Endodermal cell (in vitro differentiated cells): ENCODE measurements around the gene GABPA. TPM values are rescaled to one million over a fixed set of nuclear protein-coding genes. Genes with fewer than 3 reads are reported as not detected.

Source experiments
- DNase-seq: peaks from one replicate; pipeline ENCODE4 v3.0.0-alpha.2; 2017
- H3K27ac ChIP-seq: 2 replicates; pipeline ENCODE4 v1.5.1; 2013; ENCODE audit warnings: mild to moderate bottlenecking, low read depth, low read length, moderate library complexity
- H3K27me3 ChIP-seq: 2 replicates; pipeline ENCODE4 v1.6.1; 2013; ENCODE audit warnings: mild to moderate bottlenecking, low read length, moderate library complexity; ENCODE audit not compliant: insufficient read depth, control insufficient read depth, poor library complexity, severe bottlenecking
- H3K36me3 ChIP-seq: 2 replicates; pipeline ENCODE4 v1.7.0; 2013; ENCODE audit warnings: mild to moderate bottlenecking, low read length, moderate library complexity; ENCODE audit not compliant: control insufficient read depth, insufficient read depth
- H3K4me1 ChIP-seq: one replicate; pipeline ENCODE4 v1.7.0; 2013; ENCODE audit warnings: low read length; ENCODE audit not compliant: control insufficient read depth, insufficient read depth
- H3K4me3 ChIP-seq: 2 replicates; pipeline ENCODE4 v1.5.1; 2013; ENCODE audit warnings: mild to moderate bottlenecking, low read length, moderate library complexity
- H3K9ac ChIP-seq: 2 replicates; pipeline ENCODE4 v1.6.1; 2013; ENCODE audit warnings: mild to moderate bottlenecking, low read length, moderate library complexity; ENCODE audit not compliant: poor library complexity, severe bottlenecking; ENCODE audit errors: extremely low read depth
- H3K9me3 ChIP-seq: 2 replicates; pipeline ENCODE4 v1.6.1; 2013; ENCODE audit warnings: mild to moderate bottlenecking, low read length, moderate library complexity; ENCODE audit not compliant: control insufficient read depth
- H3K27ac Mint-ChIP-seq: 2 replicates; pipeline ENCODE4 v1.8.0; 2020; ENCODE audit warnings: mixed read lengths
- H3K27me3 Mint-ChIP-seq: 2 replicates; pipeline ENCODE4 v1.8.0; 2021; ENCODE audit warnings: mild to moderate bottlenecking, mixed read lengths; ENCODE audit not compliant: insufficient read depth
- H3K36me3 Mint-ChIP-seq: 2 replicates; pipeline ENCODE4 v1.8.0; 2020; ENCODE audit warnings: low read depth, mixed read lengths
- H3K4me1 Mint-ChIP-seq: 2 replicates; pipeline ENCODE4 v1.8.0; 2020; ENCODE audit warnings: mixed read lengths
- H3K4me3 Mint-ChIP-seq: 2 replicates; pipeline ENCODE4 v1.8.0; 2020; ENCODE audit warnings: mild to moderate bottlenecking, moderate library complexity, mixed read lengths
- H3K9me3 Mint-ChIP-seq: 2 replicates; pipeline ENCODE4 v1.8.0; 2020; ENCODE audit warnings: mild to moderate bottlenecking, mixed read lengths
- WGBS, 2 experiments: methylation state at CpG; one replicate each; pipeline versions ENCODE4 v1.1.5 to v1.1.7; 2013; ENCODE audit warnings: missing lambda C conversion rate in 2 of 2, mixed read lengths in 1 of 2; ENCODE audit not compliant: insufficient coverage in 1 of 2, insufficient read length in 1 of 2; 5-methylcytosine and 5-hydroxymethylcytosine counted together
- total RNA-seq, 2 donors: library from RNA; stranded (reverse); fragmentation: NEBNext Ultra II Directional in 1 of 2; extraction: Animal tissue kit (Norgen Biotek cat#: 25700) in 1 of 2; gene quantifications; 2 replicates in 1 of 2; 3 replicates in 1 of 2; pipeline ENCODE4 v1.2.1, GENCODE V29; 2021
- TF ChIP-seq, protein P1 (sequence below): fragments of 200-600 bp; sonication (generic); conservative IDR thresholded peaks from 2 replicates; pipeline ENCODE4 v1.5.0; 2021; ENCODE audit warnings: antibody characterized with exemption, mild to moderate bottlenecking

The GABPA gene
- total RNA-seq, 2 donors from 2014 or later: 30.4 to 35.3 TPM

DNA sequence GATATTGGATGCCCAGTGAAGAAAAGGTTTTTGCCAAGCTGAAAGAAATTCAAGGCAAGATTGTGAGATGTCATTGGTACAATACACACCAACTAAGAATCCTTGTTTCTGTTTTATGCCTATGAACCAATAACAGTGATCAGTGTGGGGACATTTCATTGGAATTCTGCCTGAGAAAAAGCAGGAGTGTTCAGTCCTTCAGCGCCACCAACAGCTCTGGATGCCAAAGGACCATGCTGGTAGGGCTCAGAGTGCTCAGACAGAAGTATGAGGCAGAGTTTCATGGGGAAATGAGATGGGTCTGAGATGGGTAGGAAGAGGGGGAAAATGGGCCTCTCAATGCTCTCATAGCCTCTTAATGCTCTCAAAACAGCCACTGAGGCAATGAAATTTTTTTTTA lies 56.5 kb downstream of the GABPA start:
- H3K27ac Mint-ChIP-seq: no peak overlapping the region
- H3K9me3 ChIP-seq: no peaks in the 10 kb centered on the region
- H3K27me3 ChIP-seq: no peaks in the 10 kb centered on the region
- 80 to 100% methylated on average over 1 of the region's 1 CpG for WGBS, 2 experiments
- no peaks in the 10 kb centered on the region for H3K36me3 ChIP-seq
- H3K9me3 Mint-ChIP-seq: no peaks in the 10 kb centered on the region
- no peak overlapping the region for H3K9ac ChIP-seq
- no peak for DNase-seq
- H3K4me1 Mint-ChIP-seq: peaks cover 8% of the 10 kb centered on the region
- TF ChIP-seq, protein P1, sequence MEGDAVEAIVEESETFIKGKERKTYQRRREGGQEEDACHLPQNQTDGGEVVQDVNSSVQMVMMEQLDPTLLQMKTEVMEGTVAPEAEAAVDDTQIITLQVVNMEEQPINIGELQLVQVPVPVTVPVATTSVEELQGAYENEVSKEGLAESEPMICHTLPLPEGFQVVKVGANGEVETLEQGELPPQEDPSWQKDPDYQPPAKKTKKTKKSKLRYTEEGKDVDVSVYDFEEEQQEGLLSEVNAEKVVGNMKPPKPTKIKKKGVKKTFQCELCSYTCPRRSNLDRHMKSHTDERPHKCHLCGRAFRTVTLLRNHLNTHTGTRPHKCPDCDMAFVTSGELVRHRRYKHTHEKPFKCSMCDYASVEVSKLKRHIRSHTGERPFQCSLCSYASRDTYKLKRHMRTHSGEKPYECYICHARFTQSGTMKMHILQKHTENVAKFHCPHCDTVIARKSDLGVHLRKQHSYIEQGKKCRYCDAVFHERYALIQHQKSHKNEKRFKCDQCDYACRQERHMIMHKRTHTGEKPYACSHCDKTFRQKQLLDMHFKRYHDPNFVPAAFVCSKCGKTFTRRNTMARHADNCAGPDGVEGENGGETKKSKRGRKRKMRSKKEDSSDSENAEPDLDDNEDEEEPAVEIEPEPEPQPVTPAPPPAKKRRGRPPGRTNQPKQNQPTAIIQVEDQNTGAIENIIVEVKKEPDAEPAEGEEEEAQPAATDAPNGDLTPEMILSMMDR: no peak
- no peak overlapping the region for H3K4me3 Mint-ChIP-seq
- no peaks in the 10 kb centered on the region for H3K4me1 ChIP-seq
- no peaks in the 10 kb centered on the region for H3K27me3 Mint-ChIP-seq
- H3K27ac ChIP-seq: no peak overlapping the region
- H3K4me3 ChIP-seq: no peak overlapping the region
- H3K36me3 Mint-ChIP-seq: no peaks in the 10 kb centered on the region

DNA sequence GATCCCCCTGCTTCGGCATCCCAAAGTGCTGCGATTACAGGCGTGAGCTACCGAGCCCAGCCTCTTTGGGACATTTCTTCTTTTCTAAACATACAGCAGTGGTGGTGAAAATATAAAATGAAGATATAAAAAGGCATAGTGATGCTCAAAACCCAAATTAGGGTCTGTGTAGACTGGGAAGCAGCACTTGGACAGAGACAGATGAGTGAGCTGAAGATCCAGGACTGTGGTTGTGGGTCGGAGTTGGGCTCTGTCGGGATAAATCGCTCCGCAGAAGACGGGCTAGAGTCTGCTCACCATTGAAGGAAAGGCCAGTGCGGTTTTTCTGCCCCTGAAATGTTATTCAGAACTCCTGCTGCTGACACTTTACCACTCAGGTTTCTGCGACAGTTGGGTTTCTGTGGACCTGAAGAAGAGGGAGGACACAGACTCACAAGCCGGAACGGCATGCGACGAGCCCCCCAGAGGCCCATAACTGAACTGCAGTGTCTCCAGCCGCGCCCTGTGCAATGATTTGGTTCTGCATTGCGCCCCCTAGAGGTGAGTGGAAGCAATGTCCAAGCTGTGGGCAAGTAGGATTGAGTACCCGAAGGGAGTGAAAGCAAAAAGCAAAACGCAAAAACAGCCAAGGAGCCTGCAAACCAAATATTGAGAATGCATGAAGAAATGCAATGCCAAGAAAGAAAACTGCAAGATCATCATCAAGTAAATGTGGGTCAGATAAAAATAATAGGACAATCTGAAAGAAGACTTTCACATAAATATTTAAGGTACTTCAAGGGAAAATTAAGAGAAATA lies 66.6 kb downstream of the GABPA start:
- no peak overlapping the region for H3K27ac Mint-ChIP-seq
- H3K27ac ChIP-seq: no peak overlapping the region
- peaks cover 1% of the 10 kb centered on the region for H3K4me1 Mint-ChIP-seq
- no peaks in the 10 kb centered on the region for H3K9me3 Mint-ChIP-seq
- no peaks in the 10 kb centered on the region for H3K27me3 ChIP-seq
- TF ChIP-seq, protein P1: peak; percentile 100
- H3K4me1 ChIP-seq: no peaks in the 10 kb centered on the region
- H3K36me3 ChIP-seq: no peaks in the 10 kb centered on the region
- DNase-seq: peak; percentile 97
- WGBS, 2 experiments: 44 to 49% methylated on average over 14 to 20 of the region's 20 CpGs
- no peak overlapping the region for H3K9ac ChIP-seq
- H3K36me3 Mint-ChIP-seq: no peaks in the 10 kb centered on the region
- no peak overlapping the region for H3K4me3 ChIP-seq
- peaks cover 4% of the 10 kb centered on the region for H3K27me3 Mint-ChIP-seq
- H3K9me3 ChIP-seq: no peaks in the 10 kb centered on the region
- peak overlapping the region; percentile 43 for H3K4me3 Mint-ChIP-seq

DNA sequence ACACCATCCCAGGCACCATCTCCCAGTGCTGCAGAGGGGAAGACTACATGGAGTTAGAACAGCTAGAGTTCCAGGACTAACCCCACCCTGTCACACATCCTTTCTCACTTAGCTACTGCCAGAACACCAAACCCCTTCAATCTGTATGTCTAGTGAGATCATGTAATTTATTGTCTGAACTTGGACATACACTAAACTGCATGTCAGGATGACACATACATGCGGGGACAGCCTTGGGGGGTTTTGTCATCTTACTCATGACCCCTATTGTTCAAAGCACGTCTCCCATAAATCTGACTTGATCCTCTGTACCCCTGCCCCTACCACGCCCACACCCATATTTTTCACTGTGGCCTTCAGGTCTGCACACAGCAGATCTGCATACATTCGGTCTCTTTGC lies 71.3 kb downstream of the GABPA start:
- Histone ChIP-seq H3K27ac (no peak overlapping the region), H3K36me3 (no peaks in the 10 kb centered on the region), H3K9ac (no peak overlapping the region), H3K4me3 (no peak overlapping the region), H3K4me1 (no peaks in the 10 kb centered on the region), H3K9me3 (no peaks in the 10 kb centered on the region), H3K27me3 (no peaks in the 10 kb centered on the region)
- no peak overlapping the region for H3K4me3 Mint-ChIP-seq
- no peak overlapping the region for H3K27ac Mint-ChIP-seq
- no peak for DNase-seq
- H3K4me1 Mint-ChIP-seq: peaks cover 1% of the 10 kb centered on the region
- H3K9me3 Mint-ChIP-seq: no peaks in the 10 kb centered on the region
- H3K27me3 Mint-ChIP-seq: peaks cover 4% of the 10 kb centered on the region
- WGBS, 2 experiments: 91 to 96% methylated on average over 3 to 4 of the region's 4 CpGs
- no peaks in the 10 kb centered on the region for H3K36me3 Mint-ChIP-seq
- TF ChIP-seq, protein P1: no peak
